Measurements from ENCODE around the gene DDAH1.
A peak's percentile ranks its signal among the peaks of the same experiment; 100 is the strongest.

Gene DDAH1

GRCh38 chr1:85295654-85296053 lies 169.3 kb downstream of the DDAH1 start:
- no peak for DNase-seq

- DNase-seq, result no peak
These were observed 169.9 kb downstream of the DDAH1 start for GRCh38 chr1:85295006-85295431.

GRCh38 chr1:85290826-85291225 lies 174.1 kb downstream of the DDAH1 start:
- no peak for DNase-seq

- DNase-seq, result no peak
These were observed 175.1 kb downstream of the DDAH1 start for GRCh38 chr1:85289848-85290335.

- no peak for DNase-seq
These were observed 175.6 kb downstream of the DDAH1 start for GRCh38 chr1:85289207-85289847.

GRCh38 chr1:85284202-85284601 lies 180.8 kb downstream of the DDAH1 start:
- DNase-seq, result no peak

GRCh38 chr1:85283475-85284199 lies 181.3 kb downstream of the DDAH1 start:
- no peak for DNase-seq

- no peak for DNase-seq
These were observed 182.5 kb downstream of the DDAH1 start for GRCh38 chr1:85282424-85282823.

- DNase-seq, result no peak
These were observed 184.3 kb downstream of the DDAH1 start for GRCh38 chr1:85280636-85281035.

GRCh38 chr1:85279458-85280080 lies 185.4 kb downstream of the DDAH1 start:
- DNase-seq, result no peak

- peak; percentile 12 to 92 for DNase-seq
These were observed 186.1 kb downstream of the DDAH1 start for GRCh38 chr1:85278853-85279314.

- DNase-seq, result no peak
These were observed 187.2 kb downstream of the DDAH1 start for GRCh38 chr1:85277802-85278201.

- no peak for DNase-seq
These were observed 187.8 kb downstream of the DDAH1 start for GRCh38 chr1:85276978-85277639.

GRCh38 chr1:85276215-85276977 lies 188.6 kb downstream of the DDAH1 start, which contains the start of gene BCL10:
BCL10 (minus strand) TSS chr1:85276632; CDS start chr1:85276352, 280 bp downstream.
- DNase-seq, result peak; percentile 96 to 99

- no peak for DNase-seq
These were observed 189.2 kb downstream of the DDAH1 start for GRCh38 chr1:85275701-85276214.

- no peak for DNase-seq
These were observed 189.9 kb downstream of the DDAH1 start for GRCh38 chr1:85274969-85275453.

GRCh38 chr1:85273397-85273796 lies 191.6 kb downstream of the DDAH1 start:
- no peak for DNase-seq

- DNase-seq, result no peak
These were observed 196.0 kb downstream of the DDAH1 start for GRCh38 chr1:85268801-85269585.
